WTC11 (cell line): ENCODE results near the gene GLRX.

Experiments used
- CTCF ChIP-seq: fragments of 200-600 bp; IDR thresholded peaks from 2 replicates; pipeline ENCODE4 v1.8.0; 2022; ENCODE audit warnings: antibody characterized with exemption
- MAX ChIP-seq: sonication (generic); formaldehyde crosslinking; IDR thresholded peaks from 2 replicates; pipeline ENCODE4 v1.8.0; 2022; ENCODE audit warnings: mild to moderate bottlenecking, missing genetic modification reagents
- TEAD1 ChIP-seq: sonication (generic); formaldehyde crosslinking; IDR thresholded peaks from 2 replicates; pipeline ENCODE4 v1.8.0; 2022; ENCODE audit warnings: mild to moderate bottlenecking, missing genetic modification reagents
- USF2 ChIP-seq: sonication (generic); formaldehyde crosslinking; IDR thresholded peaks from 2 replicates; pipeline ENCODE4 v1.8.1; 2023; ENCODE audit warnings: mild to moderate bottlenecking, missing genetic modification reagents, moderate library complexity
- ZNF232 ChIP-seq: sonication (generic); formaldehyde crosslinking; IDR thresholded peaks from 2 replicates; pipeline ENCODE4 v1.8.0; 2022; ENCODE audit warnings: mild to moderate bottlenecking, missing genetic modification reagents
- ZNF396 ChIP-seq: fragments of 250-450 bp; sonication (Bioruptor Pico); IDR thresholded peaks from 2 replicates; pipeline ENCODE4 v1.8.0; 2021; ENCODE audit warnings: mild to moderate bottlenecking, moderate library complexity, borderline replicate concordance
- TF ChIP-seq, protein P1 (sequence below): fragments of 250-450 bp; sonication (Bioruptor Pico); conservative IDR thresholded peaks from 2 replicates; pipeline ENCODE4 v1.9.0; 2021; ENCODE audit warnings: mild to moderate bottlenecking

DNA sequence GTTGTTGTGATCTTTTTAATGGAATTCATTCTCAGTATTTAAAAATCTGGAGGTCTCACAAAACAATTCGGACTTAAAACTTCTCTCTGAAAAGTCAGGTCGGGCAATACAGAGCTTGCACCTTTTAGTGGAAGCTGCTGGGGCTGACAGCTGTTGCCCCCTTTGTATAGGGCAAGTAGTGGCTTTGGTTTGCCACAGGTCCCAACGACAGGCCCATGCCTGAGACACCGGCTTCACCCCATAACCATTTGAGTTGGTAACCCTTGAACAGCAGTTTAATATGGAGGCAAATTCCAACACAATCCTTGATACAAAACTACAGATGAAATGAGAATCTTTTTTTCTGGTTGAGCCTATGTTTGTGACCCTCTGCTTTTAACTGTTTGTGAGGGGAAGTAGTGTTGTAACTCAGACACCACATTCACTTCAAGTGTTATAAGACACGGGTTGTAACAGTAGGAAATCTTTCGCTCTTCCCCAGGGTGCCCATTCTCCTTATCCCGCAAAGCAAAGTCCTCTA lies 752 bp upstream of the GLRX start:
- no peak for TF ChIP-seq CTCF
- TF ChIP-seq TEAD1 (CRISPR knock-in tag) = no peak
- TF ChIP-seq MAX (CRISPR knock-in tag) = no peak
- no peak for TF ChIP-seq USF2 (CRISPR knock-in tag)
- TF ChIP-seq, protein P1, sequence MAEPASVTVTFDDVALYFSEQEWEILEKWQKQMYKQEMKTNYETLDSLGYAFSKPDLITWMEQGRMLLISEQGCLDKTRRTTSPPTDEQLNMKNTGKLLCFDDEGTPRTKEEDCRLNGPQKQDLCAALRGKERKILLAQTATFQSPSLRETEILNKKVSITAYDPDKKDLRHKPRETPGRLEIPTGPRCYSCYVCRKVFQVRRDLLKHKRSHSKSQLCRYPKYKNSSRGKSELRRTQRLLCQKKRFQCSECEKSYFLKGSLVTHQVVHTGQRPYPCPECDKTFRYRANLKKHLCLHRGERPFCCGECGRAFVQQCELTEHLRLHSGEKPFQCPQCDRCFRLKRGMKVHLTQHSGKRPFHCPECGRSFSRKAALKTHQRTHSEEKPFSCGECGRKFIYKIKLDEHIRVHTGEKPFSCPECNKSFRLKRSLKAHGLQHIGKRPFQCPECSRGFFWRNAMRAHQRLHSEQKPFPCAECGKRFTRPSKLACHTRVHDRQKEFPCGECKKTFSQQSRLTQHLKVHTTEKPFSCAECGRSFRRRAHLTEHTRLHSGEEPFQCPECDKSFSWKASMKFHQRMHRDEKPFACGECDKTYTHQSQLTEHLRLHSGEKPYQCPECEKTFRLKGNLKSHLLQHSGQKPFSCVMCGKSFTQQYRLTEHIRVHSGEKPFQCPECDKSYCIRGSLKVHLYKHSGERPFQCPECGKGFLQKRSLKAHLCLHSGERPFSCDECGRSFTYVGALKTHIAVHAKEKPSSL (CRISPR knock-in tag) = no peak
- TF ChIP-seq ZNF396 (CRISPR knock-in tag) = no peak
- TF ChIP-seq ZNF232 (CRISPR knock-in tag) = no peak
